GM19463 (cell line): ENCODE results near the gene ZNF562.

Source experiments
- ATAC-seq: cut with Tn5 transposase; IDR thresholded peaks from one replicate; pipeline ENCODE4 v1.9.1; 2021; ENCODE audit warnings: mild to moderate bottlenecking, moderate library complexity; ENCODE audit not compliant: unreplicated experiment

ZNF562 gene

DNA sequence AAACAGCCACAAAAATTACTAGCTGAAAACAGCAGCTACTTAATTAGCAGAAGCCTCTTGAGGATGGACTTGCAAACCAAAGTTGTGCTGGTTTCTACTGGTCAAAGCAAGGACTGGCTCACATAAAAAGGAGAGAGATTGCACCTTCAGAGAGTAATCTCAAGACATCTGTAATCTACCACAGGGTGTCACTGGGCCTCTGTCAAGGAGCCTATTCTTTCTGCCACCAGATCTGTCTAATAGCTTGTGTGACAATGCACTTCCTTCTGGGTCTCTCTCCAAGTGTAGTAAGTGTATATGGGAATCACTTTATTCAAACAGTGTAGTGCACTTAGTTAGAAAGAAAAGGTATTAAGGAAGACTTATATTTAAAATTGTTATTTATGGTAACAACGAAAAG lies 29.4 kb downstream of the ZNF562 start:
- ATAC-seq, result no peak

DNA sequence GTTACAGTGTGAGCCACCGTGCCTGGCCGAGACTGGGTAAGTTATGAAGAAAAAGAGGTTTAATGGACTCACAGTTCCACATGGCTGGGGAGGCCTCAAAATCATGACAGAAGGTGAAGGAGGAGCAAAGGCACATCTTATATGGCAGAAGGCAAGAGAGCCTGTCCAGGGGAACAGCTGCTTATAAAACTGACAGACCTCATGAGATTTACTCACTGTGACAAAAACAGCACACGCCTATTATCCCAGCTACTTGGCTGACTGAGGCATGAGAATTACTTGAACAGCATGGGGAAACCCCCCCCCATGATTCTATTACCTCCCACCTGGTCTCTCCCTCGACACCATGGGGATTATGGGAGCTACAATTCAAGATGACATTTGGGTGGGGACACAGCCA lies 30.4 kb downstream of the ZNF562 start:
- no peak for ATAC-seq

DNA sequence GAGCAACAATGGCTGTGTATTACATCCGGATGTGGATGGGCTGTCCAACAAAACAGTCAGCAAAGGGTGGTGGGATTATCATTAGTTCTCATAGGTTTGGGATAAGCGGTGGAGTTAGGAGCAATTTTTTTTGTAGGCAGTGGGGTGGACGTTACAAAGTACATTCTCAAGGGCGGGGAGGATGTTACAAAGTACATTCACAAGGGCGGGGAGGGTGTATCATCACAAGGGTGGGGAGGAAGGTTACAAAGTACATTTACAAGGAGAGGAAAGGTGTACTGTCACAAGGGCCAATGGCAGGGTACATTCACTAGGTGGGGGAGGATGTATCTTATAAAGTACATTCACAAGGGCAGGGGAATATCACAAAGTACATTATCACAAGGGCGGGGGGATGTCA lies 33.1 kb downstream of the ZNF562 start:
- ATAC-seq, result no peak

DNA sequence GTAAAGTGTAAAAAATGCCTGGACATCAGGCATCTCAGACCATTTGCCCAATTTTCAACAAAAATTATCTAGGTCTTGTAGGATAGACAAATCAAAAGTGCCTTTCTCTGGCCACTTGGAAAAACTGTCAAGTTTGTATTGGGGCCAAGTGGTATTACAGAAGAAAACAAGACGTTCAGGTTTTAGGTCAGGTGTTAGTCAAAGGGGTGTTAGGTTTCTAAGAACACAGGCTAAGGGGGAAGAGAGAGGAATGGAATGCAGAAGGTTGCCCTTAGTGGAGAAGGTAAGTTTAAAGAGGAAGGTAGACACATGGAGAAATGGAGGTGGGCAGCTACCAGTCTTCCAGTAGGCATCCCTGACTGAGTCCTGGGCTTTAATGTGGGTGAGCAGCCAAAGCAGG lies 33.9 kb downstream of the ZNF562 start:
- no peak for ATAC-seq

DNA sequence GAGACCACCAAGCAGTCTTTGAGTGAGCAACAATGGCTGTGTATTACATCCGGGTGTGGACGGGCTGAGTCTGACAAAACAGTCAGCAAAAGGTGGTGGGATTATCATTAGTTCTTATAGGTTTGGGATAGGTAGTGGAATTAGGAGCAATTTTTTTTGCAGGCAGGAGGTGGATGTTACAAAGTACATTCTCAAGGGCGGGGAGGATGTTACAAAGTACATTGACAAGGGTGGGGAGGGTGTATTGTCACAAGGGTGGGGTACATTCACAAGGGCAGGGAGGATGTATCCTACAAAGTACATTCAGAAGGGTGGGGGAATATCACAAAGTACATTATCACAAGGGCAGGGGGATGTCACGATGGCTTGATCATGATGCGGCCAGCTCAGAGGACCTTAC lies 38.9 kb downstream of the ZNF562 start:
- no peak for ATAC-seq

DNA sequence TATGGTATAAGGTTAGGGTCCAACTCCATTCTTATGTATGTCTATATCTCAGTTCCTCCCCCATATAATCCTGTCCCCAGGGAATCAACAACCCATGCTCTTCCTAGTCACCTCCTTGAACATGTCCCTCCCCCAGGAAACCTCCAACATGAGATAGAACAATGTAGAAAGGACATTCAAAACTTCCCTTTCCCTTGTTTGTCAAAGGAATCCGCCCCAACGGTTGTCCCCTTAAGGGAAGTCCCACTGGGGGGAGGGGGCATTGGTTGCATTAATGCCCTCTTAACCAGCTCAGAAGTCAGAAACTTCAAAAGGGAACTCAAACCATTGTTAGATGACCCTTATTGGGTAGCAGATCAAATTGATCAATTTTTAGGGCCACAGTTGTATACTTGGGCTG lies 47.0 kb downstream of the ZNF562 start:
- ATAC-seq, result no peak

DNA sequence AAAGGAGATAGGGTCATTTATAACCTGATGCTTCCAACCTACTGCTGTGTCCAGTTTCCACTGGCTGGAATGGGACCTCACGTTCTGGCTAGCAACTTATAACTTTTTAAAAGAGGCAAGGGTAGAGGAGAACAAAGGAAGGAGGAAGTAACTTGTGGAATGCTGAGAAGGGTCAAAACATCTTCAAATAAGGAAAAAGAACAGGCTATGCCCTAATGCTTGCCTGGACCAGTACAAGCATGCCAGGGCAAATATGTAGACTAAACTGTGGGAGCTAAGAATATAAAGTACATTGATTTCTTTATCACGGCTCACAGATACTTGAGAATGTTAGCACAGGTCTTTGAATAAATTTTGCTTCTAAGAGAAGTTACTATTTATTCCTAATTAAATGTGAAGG lies 52.4 kb downstream of the ZNF562 start:
- no peak for ATAC-seq

DNA sequence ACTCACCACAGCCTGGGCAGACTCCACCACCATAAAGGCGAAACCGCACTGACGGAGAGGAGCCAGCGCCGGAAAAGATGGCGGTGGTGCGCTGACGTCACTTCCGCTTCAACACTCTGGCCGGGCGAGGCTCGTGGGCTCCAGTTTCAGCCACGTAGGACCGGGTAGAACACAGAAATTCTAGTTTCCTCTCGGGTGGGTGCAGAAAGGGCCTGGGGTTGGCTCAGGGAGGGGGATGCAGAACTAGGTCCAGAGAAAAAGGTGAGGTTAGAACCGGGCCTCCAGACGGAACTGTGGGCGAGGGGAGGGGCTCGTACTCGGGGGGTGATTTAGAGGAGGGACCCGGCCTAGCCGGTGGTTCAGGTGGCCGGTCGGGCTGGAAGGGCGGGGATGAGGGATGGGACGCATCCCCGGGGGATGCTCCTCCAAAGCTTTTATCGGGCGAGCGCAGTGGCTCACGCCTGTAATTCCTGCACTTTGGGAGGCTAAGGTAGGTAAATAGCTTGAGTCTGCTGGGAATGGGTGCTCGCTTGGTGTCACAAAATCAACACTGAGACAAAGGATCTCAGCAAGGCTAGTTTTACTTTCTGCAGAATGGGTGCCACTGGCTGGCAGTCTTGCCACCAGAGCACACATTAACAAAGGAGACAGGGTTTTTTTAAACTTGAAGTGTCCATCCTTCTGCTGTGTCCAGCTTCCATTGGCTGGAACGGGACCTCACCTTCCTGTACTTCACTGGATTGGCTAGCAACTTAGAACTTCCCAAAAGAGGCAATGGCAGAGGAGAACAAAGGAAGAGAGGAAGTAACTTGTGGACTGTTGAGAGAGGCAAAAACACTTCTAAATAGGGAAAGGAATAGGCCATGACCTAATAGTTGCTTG lies 53.5 kb downstream of the ZNF562 start, which contains the start of gene ZNF561:
Gene ZNF561, minus strand, starts transcription at position 77 of the 882 bp plus-strand sequence. CDS start 1,776 bp downstream, outside the sequence.
- ATAC-seq, result peak; percentile 90

DNA sequence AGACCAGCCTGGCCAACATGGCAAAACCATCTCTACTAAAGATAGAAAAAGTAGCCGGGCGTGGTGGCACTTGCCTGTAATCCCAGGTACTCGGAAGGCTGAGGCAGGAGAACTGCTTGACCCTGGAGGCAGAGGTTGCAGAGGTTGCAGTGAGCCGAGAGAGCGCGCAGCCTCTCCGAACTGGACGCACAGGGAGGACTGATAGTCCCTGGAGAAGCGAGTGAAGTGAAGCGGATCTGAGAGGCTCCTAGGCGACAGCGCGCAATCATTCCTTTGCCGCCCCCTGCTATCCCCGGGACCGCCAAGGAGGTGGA lies 54.1 kb downstream of the ZNF562 start:
- ATAC-seq, result no peak

DNA sequence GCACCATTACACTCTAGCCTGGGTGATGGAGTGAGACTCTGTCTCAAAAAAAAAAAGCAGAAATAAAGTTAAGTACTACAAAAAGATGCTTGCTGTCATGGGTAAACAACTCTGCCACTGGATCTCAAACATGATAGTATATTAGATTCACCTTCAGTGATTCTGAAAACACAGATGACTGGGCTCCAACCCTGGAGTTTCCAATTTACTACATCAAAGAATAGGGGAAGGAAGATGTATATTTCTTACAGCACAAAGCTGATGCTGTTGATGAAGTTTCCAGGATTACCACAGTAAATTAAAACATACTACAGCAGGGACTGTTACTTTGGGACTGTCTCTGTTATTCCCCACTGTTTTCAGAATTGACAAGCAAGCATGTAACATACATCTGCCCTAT lies 59.1 kb downstream of the ZNF562 start:
- ATAC-seq, result no peak

DNA sequence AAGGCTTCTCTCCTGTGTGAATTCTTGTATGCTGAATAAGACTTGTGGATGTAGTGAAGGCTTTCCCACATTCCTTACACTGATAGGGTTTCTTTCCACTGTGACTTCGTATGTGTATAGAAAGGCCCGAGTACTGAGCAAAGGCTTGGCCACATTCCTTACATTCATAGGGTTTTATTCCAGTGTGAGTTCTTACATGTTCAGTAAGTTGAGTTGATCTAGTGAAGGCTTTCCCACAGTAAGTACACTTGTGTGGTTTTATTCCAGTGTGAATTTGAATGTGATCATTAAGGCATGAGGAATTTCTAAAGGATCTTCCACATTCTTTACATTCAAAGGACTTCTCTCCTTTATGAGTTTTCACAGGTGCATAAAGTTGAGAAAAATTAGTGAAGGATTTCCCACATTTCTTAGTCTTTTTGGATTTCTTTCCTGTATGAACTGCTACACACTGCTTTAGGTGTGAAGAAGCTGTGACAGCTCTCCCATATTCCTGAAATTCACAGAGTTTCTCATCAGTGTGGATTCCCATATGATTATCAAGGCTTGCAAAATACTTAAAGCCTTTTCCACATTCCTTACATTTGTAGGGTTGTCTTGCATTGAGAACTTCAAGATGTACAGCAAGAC lies 64.3 kb downstream of the ZNF562 start:
- no peak for ATAC-seq

DNA sequence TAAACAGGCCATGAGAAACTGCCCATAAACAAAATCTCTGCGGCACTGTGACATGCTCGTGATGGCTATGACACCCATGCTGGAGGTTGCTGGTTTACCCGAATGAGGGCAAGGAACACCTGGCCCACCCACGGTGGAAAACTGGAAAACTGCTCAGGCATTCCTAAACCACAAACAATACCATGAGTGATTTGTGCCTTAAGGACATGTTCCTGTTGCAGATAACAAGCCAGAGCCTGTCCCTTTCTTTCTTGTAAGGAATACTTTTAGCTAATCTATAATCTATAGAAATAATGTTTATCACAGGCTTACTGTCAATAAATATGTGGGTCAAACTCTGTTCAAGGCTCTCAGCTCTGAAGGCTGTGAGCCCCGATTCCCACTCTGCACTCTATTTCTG lies 66.0 kb downstream of the ZNF562 start:
- ATAC-seq, result no peak

DNA sequence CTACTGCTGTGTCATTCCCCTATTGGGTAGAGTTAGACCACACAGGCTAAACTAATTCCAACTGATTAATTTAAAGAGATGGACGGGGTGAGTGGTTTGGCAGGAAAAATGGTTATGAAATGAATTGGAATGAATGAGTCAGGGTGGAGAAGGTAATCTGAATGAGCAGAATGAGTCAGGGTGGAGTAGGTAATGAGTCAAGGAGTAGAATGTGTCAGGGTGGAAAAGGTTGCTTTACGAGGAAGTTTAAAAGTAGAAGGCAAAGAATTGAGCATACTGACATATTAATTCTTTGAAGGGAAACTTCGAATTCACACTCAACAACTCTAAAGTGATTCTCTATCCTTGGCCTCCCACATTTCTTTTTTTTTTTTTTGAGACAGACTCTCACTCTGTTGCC lies 77.9 kb downstream of the ZNF562 start:
- no peak for ATAC-seq
